K562 (cell line): Measurements from ENCODE around the gene CALB2. TPM values are rescaled to one million over a fixed set of nuclear protein-coding genes. Genes with fewer than 3 reads are reported as not detected.

Experiments used
- CCAR2 ChIP-seq: fragments of 200-400 bp; formaldehyde crosslinking; IDR thresholded peaks from 2 replicates; pipeline ENCODE4 v1.6.1; 2017; ENCODE audit warnings: mild to moderate bottlenecking, low read depth, low read length
- CTCFL ChIP-seq: IDR thresholded peaks from 2 replicates; pipeline ENCODE4 v1.6.1; 2011; ENCODE audit warnings: borderline replicate concordance, low read depth, mild to moderate bottlenecking, moderate library complexity, low read length; ENCODE audit not compliant: insufficient read depth, poor library complexity, severe bottlenecking
- HINFP ChIP-seq: fragments of 450-650 bp; conservative IDR thresholded peaks from 2 replicates; pipeline ENCODE4 v1.6.1; 2016; ENCODE audit warnings: missing genetic modification characterization, low read depth, mild to moderate bottlenecking, control low read depth, missing compliant biosample characterization
- HLTF ChIP-seq: fragments of 450-650 bp; IDR thresholded peaks from 2 replicates; pipeline ENCODE4 v1.6.1; 2016
- MAFK ChIP-seq: IDR thresholded peaks from 2 replicates; pipeline ENCODE4 v1.6.1; 2011; ENCODE audit warnings: low read length, improper control_type of control experiment
- MLLT1 ChIP-seq, 2 experiments: fragments of 450-650 bp; IDR thresholded peaks; 2 replicates each; pipeline ENCODE4 v1.6.1; 2016
- MNT ChIP-seq, 2 experiments: fragments of 450-650 bp; conservative IDR thresholded peaks; 2 replicates each; pipeline ENCODE4 v1.6.1; 2017; ENCODE audit warnings: mild to moderate bottlenecking in 2 of 2, moderate library complexity in 2 of 2
- NCOA2 ChIP-seq, 2 experiments: fragments of 450-650 bp; IDR thresholded peaks; 2 replicates each; pipeline ENCODE4 v1.6.1; 2018; ENCODE audit warnings: mild to moderate bottlenecking in 2 of 2, moderate library complexity in 1 of 2; ENCODE audit not compliant: partially characterized antibody in 2 of 2
- SIRT6 ChIP-seq: IDR thresholded peaks from one replicate; pipeline ENCODE4 v1.6.1; 2012; ENCODE audit warnings: low read depth, mild to moderate bottlenecking, control low read depth, inconsistent platforms, low read length, moderate library complexity
- SMAD4 ChIP-seq: fragments of 250-450 bp; sonication (Bioruptor Pico); conservative IDR thresholded peaks from 2 replicates; pipeline ENCODE4 v1.8.0; 2021; ENCODE audit warnings: inconsistent platforms, mild to moderate bottlenecking, moderate library complexity
- TRIM28 ChIP-seq: fragments of 450-650 bp; IDR thresholded peaks from 2 replicates; pipeline ENCODE4 v1.6.1; 2017
- YY1 ChIP-seq, 3 experiments: IDR thresholded peaks; 2 replicates each; pipeline ENCODE4 v1.6.1; 2011; ENCODE audit warnings: low read length in 2 of 3, mild to moderate bottlenecking in 2 of 3, moderate library complexity in 2 of 3, borderline replicate concordance in 1 of 3, control low read depth in 1 of 3, low read depth in 1 of 3; ENCODE audit not compliant: insufficient read depth in 3 of 3, insufficient replicate concordance in 2 of 3, control insufficient read depth in 1 of 3, insufficient read length in 1 of 3; ENCODE audit errors: extremely low read depth in 1 of 3
- ZBTB49 ChIP-seq: sonication (generic); formaldehyde crosslinking; IDR thresholded peaks from 2 replicates; pipeline ENCODE4 v1.8.0; 2022; ENCODE audit warnings: missing genetic modification reagents, mild to moderate bottlenecking, borderline replicate concordance
- ZNF23 ChIP-seq: fragments of 250-450 bp; sonication (Bioruptor Pico); IDR thresholded peaks from 2 replicates; pipeline ENCODE4 v1.4.0; 2020; ENCODE audit warnings: mild to moderate bottlenecking
- ZNF316 ChIP-seq: fragments of 450-650 bp; IDR thresholded peaks from 2 replicates; pipeline ENCODE4 v1.6.1; 2016
- ZNF395 ChIP-seq: fragments of 200-800 bp; sonication (Bioruptor generic); IDR thresholded peaks from 2 replicates; pipeline ENCODE4 v1.6.1; 2017; ENCODE audit warnings: missing genetic modification characterization, missing compliant biosample characterization
- ZNF41 ChIP-seq: fragments of 250-450 bp; sonication (Bioruptor Pico); conservative IDR thresholded peaks from 2 replicates; pipeline ENCODE4 v1.4.0; 2020; ENCODE audit warnings: mild to moderate bottlenecking
- polyA plus RNA-seq, 8 experiments: library from polyadenylated mRNA; depleted of rRNA in 4 of 8; stranded (reverse) in 5 of 8; unstranded in 3 of 8; fragments of >200 nt; fragmentation: Nextera tagmentation in 2 of 8; fragmentation: Illumina TruSeq in 1 of 8; extraction: Ambion mirVana in 2 of 8; extraction: Trizol in 1 of 8; gene quantifications; 2 replicates each; pipeline versions ENCODE4 v1.2.1 to v1.2.3, GENCODE V29; 2011 to 2014; ENCODE audit warnings: inconsistent platforms in 1 of 8, missing spikeins in 1 of 8
- total RNA-seq, 7 experiments: library from RNA; depleted of rRNA in 6 of 7; stranded (reverse); fragments of >200 nt in 6 of 7; fragmentation: Illumina TruSeq in 2 of 7; extraction: Trizol in 2 of 7; gene quantifications; 2 replicates each; pipeline versions ENCODE4 v1.2.1 to v1.2.3, GENCODE V29; 2011 to 2021; ENCODE audit warnings: low replicate concordance in 1 of 7

The CALB2 gene
- total and polyA plus RNA-seq, 9 of the 15 experiments (the other 6 are each of a cell fraction or from before 2014, with no cell fraction given): not detected

- TF ChIP-seq HINFP (tag): no peak
- peak in 1 of 2 experiments; percentile 32; a peak in 1 of 4 replicates for TF ChIP-seq MNT (conservative IDR thresholded peaks at IDR 0.05)
- TF ChIP-seq MAFK: no peak
- peak in 1 of 2 experiments; percentile 38; a peak in 1 of 4 replicates for TF ChIP-seq MLLT1 (IDR thresholded peaks at IDR 0.05)
- no peak for TF ChIP-seq ZNF316
- TF ChIP-seq ZNF395 (CRISPR knock-in tag): peak; percentile 67; the same call in 1 of the 2 replicates
- no peak for TF ChIP-seq ZNF23 (CRISPR knock-in tag)
- no peak for TF ChIP-seq TRIM28
- no peak for TF ChIP-seq ZBTB49 (CRISPR knock-in tag)
- TF ChIP-seq HLTF: no peak
- no peak for TF ChIP-seq SIRT6
- TF ChIP-seq ZNF41 (CRISPR knock-in tag): no peak; the same call in 1 of the 2 replicates
- TF ChIP-seq NCOA2 (IDR thresholded peaks at IDR 0.05; ENCODE audit: partially characterized antibody in 2 of 2): no peak
- no peak for TF ChIP-seq YY1 (IDR thresholded peaks at IDR 0.05; ENCODE audit: borderline replicate concordance in 1 of 3, control insufficient read depth in 1 of 3, extremely low read depth in 1 of 3, insufficient read depth in 3 of 3, insufficient read length in 1 of 3, insufficient replicate concordance in 2 of 3, low read depth in 1 of 3, low read length in 2 of 3)
- TF ChIP-seq SMAD4: peak; percentile 95
- TF ChIP-seq CCAR2: no peak
- no peak for TF ChIP-seq CTCFL
Observed at GRCh38 chr16:71430744-71431143, 72.2 kb downstream of the CALB2 start (continued).
